Activated CD4-positive, alpha-beta T cell treated with anti-CD3 and anti-CD28 coated beads, Interleukin-2, amount 50 U/mL, for 48 hours (primary cell): ENCODE measurements around the gene SEMA4B.
"Not testable (repeated sequence)": the region's sequence is repeated elsewhere in the genome, so short reads cannot be mapped to it uniquely, and the experiment has no call there.

Experiments used
- DNase-seq, 2 experiments: peaks; one replicate each; pipeline ENCODE4 v3.0.0-alpha.2; 2020

Gene SEMA4B

DNA sequence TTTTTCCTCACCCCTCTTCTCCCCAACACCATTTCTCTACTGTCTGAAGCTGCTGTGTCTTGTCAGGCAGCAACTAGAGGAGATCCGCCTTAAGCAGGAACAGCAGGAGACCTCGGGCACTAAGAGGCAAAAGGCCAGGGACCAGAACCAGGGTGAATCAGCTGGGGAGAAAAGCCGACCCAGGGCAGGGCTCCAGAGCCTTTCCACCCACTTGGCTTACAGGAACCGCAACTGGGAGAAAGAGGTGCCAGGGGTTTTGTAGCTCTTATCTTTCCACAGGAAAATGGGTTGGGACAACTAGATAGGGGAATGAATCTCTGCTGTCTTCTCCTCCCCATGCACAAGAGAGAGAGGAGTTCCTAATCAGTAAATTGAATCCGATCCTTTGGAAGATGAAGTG lies 61.3 kb downstream of the SEMA4B start:
- DNase-seq, result no peak

DNA sequence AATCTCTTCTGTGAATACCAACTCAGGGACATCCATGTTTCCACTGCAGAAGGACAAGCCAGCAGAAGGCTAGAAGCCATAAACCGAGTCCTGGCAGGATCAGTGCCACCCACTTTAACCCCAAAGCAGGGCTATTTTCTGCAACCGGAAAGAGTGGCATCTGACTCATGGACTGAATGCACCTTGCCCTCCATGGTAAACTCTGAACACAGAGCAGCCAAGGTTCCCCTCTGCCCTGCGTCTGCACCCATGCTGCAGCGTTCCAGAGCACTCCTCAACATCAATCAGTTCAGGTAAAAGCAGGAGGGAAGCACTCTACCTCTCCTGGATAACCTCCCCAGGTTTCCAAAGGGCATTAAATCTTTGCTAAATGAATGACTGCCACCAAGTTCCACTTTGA lies 63.5 kb downstream of the SEMA4B start:
- peak; percentile 37 to 52 for DNase-seq

DNA sequence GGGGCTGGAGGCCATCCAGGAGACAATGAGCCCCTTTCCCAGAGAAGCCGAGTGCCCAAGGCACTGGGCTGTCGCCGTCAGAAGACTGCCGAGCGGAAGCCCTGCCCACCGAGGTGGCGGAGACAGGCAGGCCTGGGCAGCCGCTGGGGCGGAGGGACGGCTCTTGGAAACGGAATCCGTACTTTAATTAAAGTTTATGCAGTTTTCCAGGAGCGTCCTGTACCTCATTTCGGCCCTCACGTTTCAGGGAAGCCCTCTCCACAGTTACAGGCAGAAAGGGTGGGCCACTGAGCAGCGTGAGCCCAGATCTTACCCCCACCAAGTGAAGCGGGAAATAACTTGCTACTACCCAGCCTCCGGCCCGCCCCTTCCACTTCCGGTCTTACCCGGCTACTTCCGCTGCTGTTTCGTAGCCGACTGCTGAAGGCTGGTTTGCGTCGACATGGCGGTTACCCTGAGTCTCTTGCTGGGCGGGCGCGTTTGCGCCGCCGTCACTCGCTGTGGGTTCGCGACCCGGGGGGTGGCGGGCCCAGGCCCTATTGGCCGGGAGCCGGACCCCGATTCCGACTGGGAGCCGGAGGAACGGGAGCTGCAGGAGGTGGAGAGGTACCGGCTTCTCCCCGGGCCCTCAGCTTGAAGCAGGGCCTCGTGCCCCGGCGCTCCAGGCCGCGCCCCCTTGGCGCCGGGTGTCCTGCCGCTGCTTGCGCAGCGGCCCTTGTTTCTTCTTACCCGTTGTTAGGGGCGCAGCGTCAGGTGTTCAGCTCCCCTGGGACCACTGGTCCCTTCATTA lies 64.3 kb downstream of the SEMA4B start, which contains the start of gene NGRN:
TSS of gene NGRN (plus strand) at position 402 of the 790 bp plus-strand sequence. CDS start at position 443, 41 bp downstream.
- DNase-seq, result peak; percentile 92 to 95

DNA sequence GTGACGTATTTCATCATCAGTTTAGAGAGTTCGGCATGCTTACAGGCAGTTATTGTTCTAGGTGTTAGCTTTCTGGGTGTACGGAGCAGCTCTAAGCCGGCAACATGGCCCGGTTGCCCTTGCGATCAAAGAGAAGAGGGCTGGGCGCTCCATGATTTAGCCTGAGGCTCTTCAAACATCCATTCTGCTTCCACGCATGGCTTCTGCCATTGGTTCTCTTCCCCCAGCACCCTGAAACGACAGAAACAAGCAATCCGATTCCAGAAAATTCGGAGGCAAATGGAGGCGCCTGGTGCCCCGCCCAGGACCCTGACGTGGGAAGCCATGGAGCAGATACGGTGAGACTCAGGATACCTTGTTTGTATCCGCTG lies 64.9 kb downstream of the SEMA4B start:
- DNase-seq, result peak; percentile 48 to 66

DNA sequence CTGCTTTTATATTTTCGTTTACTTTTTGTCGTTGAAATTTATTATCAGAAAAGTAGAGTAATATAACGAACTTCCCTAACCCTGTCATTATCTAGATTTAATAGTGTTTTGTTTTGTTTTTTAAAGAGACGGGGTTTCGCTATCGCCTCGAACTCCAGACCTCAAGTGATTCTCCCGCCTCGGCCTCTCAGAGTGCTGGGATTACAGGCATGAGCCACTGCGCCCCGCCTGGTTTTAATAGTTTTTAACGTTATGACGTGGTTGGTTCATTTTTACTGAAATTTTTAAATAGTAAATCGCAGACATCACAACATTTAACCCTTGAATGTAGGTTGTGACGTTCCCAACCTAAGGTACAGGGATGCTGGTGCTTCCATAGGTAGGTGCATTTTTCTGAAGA lies 65.4 kb downstream of the SEMA4B start:
- peak; percentile 37 to 47 for DNase-seq

DNA sequence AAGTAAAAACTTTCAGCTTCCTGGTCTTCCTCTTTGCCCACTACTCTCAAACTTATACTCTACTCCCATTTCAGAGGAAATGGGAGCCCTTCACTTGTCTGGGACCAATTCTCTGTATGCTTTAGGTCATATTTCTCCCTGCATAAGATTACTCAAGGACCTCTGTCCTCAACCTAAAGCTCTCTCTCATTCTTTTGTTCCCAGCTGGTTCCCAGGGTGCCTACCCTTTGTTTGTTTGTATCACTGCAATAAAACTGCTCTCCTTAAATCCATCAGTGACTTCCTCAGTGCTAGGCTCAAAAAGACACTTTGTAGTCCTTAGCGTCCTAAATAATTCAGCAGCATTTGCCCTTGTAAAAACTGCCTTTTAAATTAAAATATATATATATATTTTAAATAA lies 67.3 kb downstream of the SEMA4B start:
- DNase-seq, result no peak

DNA sequence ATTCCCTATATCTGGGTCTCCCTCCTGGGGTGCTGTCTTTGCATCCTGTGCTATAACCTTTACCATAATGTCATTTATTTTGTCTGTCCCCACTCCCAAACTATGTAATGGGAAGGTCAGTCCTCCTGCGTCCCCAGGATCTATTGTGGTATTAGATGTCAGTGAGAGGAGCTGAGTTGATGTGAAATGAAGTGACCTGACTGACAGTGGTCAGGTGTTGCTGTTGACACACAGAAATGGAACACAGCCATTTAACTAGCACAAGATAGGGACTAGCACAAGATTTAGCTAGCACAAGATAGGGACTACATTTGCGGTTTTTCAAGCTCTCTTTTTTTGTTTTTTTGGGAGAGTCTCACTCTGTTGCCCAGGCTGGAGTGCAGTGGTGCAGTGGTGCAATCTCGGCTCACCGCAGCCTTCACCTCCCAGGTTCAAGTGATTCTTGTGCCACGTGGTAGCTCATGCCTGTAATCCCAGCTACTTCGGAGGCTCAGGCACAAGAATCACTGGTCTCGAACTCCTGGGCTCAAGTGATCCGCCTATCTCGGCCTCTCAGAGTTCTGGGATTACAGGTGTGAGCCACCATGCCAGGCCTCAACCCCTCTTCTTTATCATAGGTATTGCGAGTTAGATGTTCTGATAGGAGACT lies 69.5 kb downstream of the SEMA4B start:
- no peak for DNase-seq

DNA sequence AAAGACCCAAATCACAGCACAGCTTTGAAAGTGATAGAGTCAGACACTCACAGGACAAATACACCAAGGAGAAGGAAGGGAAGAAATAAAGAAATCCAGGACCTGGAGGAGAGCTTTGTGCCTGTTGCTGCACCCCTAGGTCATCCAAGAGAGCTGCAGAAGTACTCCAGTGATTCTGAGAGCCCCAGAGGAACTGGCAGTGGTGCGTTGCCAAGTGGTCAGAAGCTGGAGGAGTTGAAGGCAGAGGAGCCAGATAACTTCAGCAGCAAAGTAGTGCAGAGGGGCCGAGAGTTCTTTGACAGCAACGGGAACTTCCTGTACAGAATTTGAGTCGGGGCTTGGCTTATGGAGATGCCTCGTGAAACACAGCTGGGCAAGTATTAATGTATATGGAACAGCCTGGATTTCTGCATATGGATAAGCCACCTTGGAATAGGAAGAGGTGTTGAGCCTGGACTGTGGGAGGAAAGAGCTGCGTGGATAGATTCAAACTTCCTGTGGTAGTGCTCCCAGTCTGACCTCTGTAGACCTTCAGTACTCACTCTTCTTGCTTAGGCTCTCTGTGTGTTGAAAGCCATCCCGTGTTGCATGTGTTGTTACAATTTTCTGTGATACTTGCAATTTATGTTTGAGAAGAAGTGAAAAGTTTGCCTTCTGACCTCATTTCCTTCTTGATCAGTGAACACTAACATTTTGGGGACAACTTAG lies 70.5 kb downstream of the SEMA4B start:
- no peak for DNase-seq

DNA sequence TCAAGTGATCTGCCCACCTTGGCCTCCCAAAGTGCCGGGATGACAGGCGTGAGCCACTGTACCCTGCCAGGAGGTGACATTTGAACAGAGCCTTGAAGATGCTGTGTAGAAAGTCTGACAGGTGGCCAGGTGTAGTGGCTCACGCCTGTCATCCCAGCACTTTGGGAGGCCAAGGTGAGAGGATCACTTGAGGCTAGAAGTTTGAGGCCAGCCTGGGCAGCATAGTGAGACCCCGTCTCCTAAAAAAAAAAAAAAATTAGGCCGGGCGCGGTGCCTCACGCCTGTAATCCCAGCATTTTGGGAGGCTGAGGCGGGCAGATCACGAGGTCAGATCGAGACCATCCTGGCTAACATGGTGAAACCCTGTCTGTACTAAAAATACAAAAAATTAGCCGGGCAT lies 77.3 kb downstream of the SEMA4B start:
- not testable (repeated sequence) for DNase-seq
